SK-N-MC (cell line): ENCODE measurements around the gene DDX50.

Source experiments
- EZH2 ChIP-seq: fragments of 200-600 bp; sonication (generic); IDR thresholded peaks from one replicate; pipeline ENCODE4 v1.6.1; 2017; ENCODE audit warnings: antibody characterized with exemption
- POLR2AphosphoS5 ChIP-seq: IDR thresholded peaks from 2 replicates; pipeline ENCODE4 v1.6.1; 2012; ENCODE audit warnings: mild to moderate bottlenecking, low read depth, low read length, borderline replicate concordance

GRCh38 chr10:68871731-68872342 lies 29.3 kb upstream of the DDX50 start:
- TF ChIP-seq EZH2: no peak
- TF ChIP-seq POLR2AphosphoS5: no peak
